H9 (cell line): Measurements from ENCODE around the gene UGT1A8. TPM values are rescaled to one million over a fixed set of nuclear protein-coding genes. Genes with fewer than 3 reads are reported as not detected.

Experiments used
- DNase-seq: peaks from one replicate; pipeline ENCODE4 v3.0.0-alpha.2; 2017
- H2AFZ ChIP-seq: one replicate; pipeline ENCODE4 v1.6.1; 2013; ENCODE audit warnings: mild to moderate bottlenecking, low read length, control low read depth, moderate library complexity
- H2AK5ac ChIP-seq: 2 replicates; pipeline ENCODE4 v1.6.1; 2013; ENCODE audit warnings: low read length, control low read depth, mixed read lengths; ENCODE audit not compliant: insufficient read length
- H2BK120ac ChIP-seq: one replicate; pipeline ENCODE4 v1.6.1; 2013; ENCODE audit warnings: low read depth, mild to moderate bottlenecking, low read length, control low read depth, inconsistent platforms; ENCODE audit not compliant: poor library complexity, severe bottlenecking
- H2BK12ac ChIP-seq: 2 replicates; pipeline ENCODE4 v1.6.1; 2013; ENCODE audit warnings: low read length, control low read depth, mixed read lengths, low read depth; ENCODE audit not compliant: insufficient read length
- H2BK15ac ChIP-seq: 2 replicates; pipeline ENCODE4 v1.6.1; 2013; ENCODE audit warnings: low read depth, low read length, control low read depth
- H2BK20ac ChIP-seq: one replicate; pipeline ENCODE4 v1.6.1; 2013; ENCODE audit warnings: low read depth, mild to moderate bottlenecking, low read length, control low read depth, inconsistent platforms; ENCODE audit not compliant: poor library complexity, severe bottlenecking
- H2BK5ac ChIP-seq: 2 replicates; pipeline ENCODE4 v1.6.1; 2013; ENCODE audit warnings: low read length, control low read depth, mixed read lengths; ENCODE audit not compliant: insufficient read length
- H3K14ac ChIP-seq: 2 replicates; pipeline ENCODE4 v1.6.1; 2013; ENCODE audit warnings: low read length, control low read depth; ENCODE audit not compliant: insufficient read depth
- H3K18ac ChIP-seq: 2 replicates; pipeline ENCODE4 v1.6.1; 2013; ENCODE audit warnings: low read depth, mild to moderate bottlenecking, mixed read lengths, low read length, control low read depth; ENCODE audit not compliant: insufficient read length
- H3K23ac ChIP-seq: 2 replicates; pipeline ENCODE4 v1.6.1; 2013; ENCODE audit warnings: low read length, control low read depth, mixed read lengths, low read depth; ENCODE audit not compliant: insufficient read length
- H3K23me2 ChIP-seq: 2 replicates; pipeline ENCODE4 v1.6.1; 2013; ENCODE audit warnings: low read depth, mild to moderate bottlenecking, mixed read lengths, low read length, control low read depth; ENCODE audit not compliant: insufficient read length, poor library complexity, severe bottlenecking
- H3K27ac ChIP-seq: 2 replicates; pipeline ENCODE4 v1.5.1; 2013; ENCODE audit warnings: low read length, control low read depth, mixed read lengths, low read depth; ENCODE audit not compliant: insufficient read length
- H3K27me3 ChIP-seq: 2 replicates; pipeline ENCODE4 v1.6.1; 2013; ENCODE audit warnings: low read length, control low read depth, inconsistent platforms; ENCODE audit not compliant: insufficient read depth
- H3K4ac ChIP-seq: 2 replicates; pipeline ENCODE4 v1.6.1; 2013; ENCODE audit warnings: low read depth, mild to moderate bottlenecking, control low read depth, inconsistent platforms, low read length, moderate library complexity
- H3K4me1 ChIP-seq: 2 replicates; pipeline ENCODE4 v1.6.1; 2013; ENCODE audit warnings: low read length, control low read depth, inconsistent platforms; ENCODE audit not compliant: insufficient read depth
- H3K4me2 ChIP-seq: 2 replicates; pipeline ENCODE4 v1.6.1; 2013; ENCODE audit warnings: low read length, control low read depth, mixed read lengths; ENCODE audit not compliant: insufficient read length, insufficient read depth
- H3K56ac ChIP-seq: 2 replicates; pipeline ENCODE4 v1.6.1; 2013; ENCODE audit warnings: low read depth, mild to moderate bottlenecking, mixed read lengths, low read length, control low read depth; ENCODE audit not compliant: insufficient read length
- H3K79me1 ChIP-seq: 2 replicates; pipeline ENCODE4 v1.6.1; 2013; ENCODE audit warnings: low read depth, mild to moderate bottlenecking, moderate library complexity, low read length, control low read depth, inconsistent platforms; ENCODE audit not compliant: insufficient read depth, poor library complexity, severe bottlenecking
- H3K79me2 ChIP-seq: 2 replicates; pipeline ENCODE4 v1.6.1; 2013; ENCODE audit warnings: low read length, control low read depth, inconsistent platforms; ENCODE audit not compliant: insufficient read depth
- H3K9ac ChIP-seq: 2 replicates; pipeline ENCODE4 v1.6.1; 2013; ENCODE audit warnings: low read length, control low read depth, mixed read lengths; ENCODE audit not compliant: insufficient read length; ENCODE audit errors: extremely low read depth
- H3K9me3 ChIP-seq: one replicate; pipeline ENCODE4 v1.6.1; 2013; ENCODE audit warnings: low read depth, low read length, inconsistent platforms; ENCODE audit not compliant: control insufficient read depth
- H3T11ph ChIP-seq: one replicate; pipeline ENCODE4 v1.6.1; 2013; ENCODE audit warnings: mild to moderate bottlenecking, low read length, control low read depth, inconsistent platforms
- H4K20me1 ChIP-seq: one replicate; pipeline ENCODE4 v1.6.1; 2013; ENCODE audit not compliant: control insufficient read depth, insufficient read length, insufficient read depth
- H4K5ac ChIP-seq: 2 replicates; pipeline ENCODE4 v1.6.1; 2013; ENCODE audit warnings: low read depth, mild to moderate bottlenecking, mixed read lengths, low read length, control low read depth; ENCODE audit not compliant: insufficient read length
- H4K8ac ChIP-seq: replicated peaks from 2 replicates; pipeline ENCODE4 v1.6.1; 2013; ENCODE audit warnings: low read length, control low read depth, mixed read lengths, low read depth; ENCODE audit not compliant: insufficient read length
- H4K91ac ChIP-seq: 2 replicates; pipeline ENCODE4 v1.6.1; 2013; ENCODE audit warnings: low read depth, mild to moderate bottlenecking, moderate library complexity, mixed read lengths, low read length, control low read depth; ENCODE audit not compliant: insufficient read length
- H3K27ac Mint-ChIP-seq, 3 experiments: 2 replicates in 2 of 3; 3 replicates in 1 of 3; pipeline ENCODE4 v1.8.0; 2020 to 2021; ENCODE audit warnings: mixed read lengths in 3 of 3, mild to moderate bottlenecking in 1 of 3, moderate library complexity in 1 of 3
- H3K27me3 Mint-ChIP-seq: 2 replicates; pipeline ENCODE4 v1.8.0; 2021; ENCODE audit warnings: low read depth, mild to moderate bottlenecking, moderate library complexity, mixed read lengths
- H3K36me3 Mint-ChIP-seq, 3 experiments: 2 replicates in 2 of 3; 3 replicates in 1 of 3; pipeline ENCODE4 v1.8.0; 2020 to 2021; ENCODE audit warnings: low read depth in 3 of 3, mixed read lengths in 3 of 3; ENCODE audit not compliant: insufficient read depth in 1 of 3
- H3K4me1 Mint-ChIP-seq, 2 experiments: 2 replicates each; pipeline ENCODE4 v1.8.0; 2020; ENCODE audit warnings: mixed read lengths in 2 of 2
- H3K4me3 Mint-ChIP-seq, 2 experiments: 2 replicates in 1 of 2; 3 replicates in 1 of 2; pipeline ENCODE4 v1.8.0; 2020 to 2021; ENCODE audit warnings: mild to moderate bottlenecking in 2 of 2, mixed read lengths in 2 of 2, moderate library complexity in 1 of 2
- H3K9me3 Mint-ChIP-seq, 2 experiments: 2 replicates in 1 of 2; 3 replicates in 1 of 2; pipeline ENCODE4 v1.8.0; 2020; ENCODE audit warnings: mild to moderate bottlenecking in 2 of 2, mixed read lengths in 2 of 2, moderate library complexity in 1 of 2
- CTCF ChIP-seq: fragments of 200-600 bp; sonication (generic); conservative IDR thresholded peaks from 3 replicates; pipeline ENCODE4 v1.8.0; 2021; ENCODE audit warnings: antibody characterized with exemption, mild to moderate bottlenecking
- WGBS: extraction: QIAGEN DNeasy Blood & Tissue Kit; methylation state at CpG from one replicate; pipeline ENCODE4 v1.1.7; 2013; ENCODE audit warnings: missing lambda C conversion rate, low lambda C conversion rate, mixed read lengths; ENCODE audit not compliant: insufficient read length; ENCODE audit errors: extremely low coverage; 5-methylcytosine and 5-hydroxymethylcytosine counted together
- total RNA-seq: library from RNA; stranded (reverse); gene quantifications from 2 replicates; pipeline ENCODE4 v1.2.1, GENCODE V29; 2021

The UGT1A8 gene
- total RNA-seq, 1 experiment from 2014 or later: not detected

GRCh38 chr2:233816771-233817170 is 199.3 kb downstream of the UGT1A8 start:
- no peak for DNase-seq
- Histone ChIP-seq H4K8ac (no peak overlapping the region), H3K9me3 (no peaks in the 10 kb centered on the region), H2BK15ac (no peak overlapping the region), H2AK5ac (no peak overlapping the region), H3K27me3 (no peaks in the 10 kb centered on the region), H3K23ac (no peak overlapping the region), H3K9ac (no peak overlapping the region), H3K4ac (no peak overlapping the region), H3T11ph (no peak overlapping the region), H3K56ac (no peak overlapping the region), H3K23me2 (no peaks in the 10 kb centered on the region), H4K20me1 (no peaks in the 10 kb centered on the region), H2AFZ (no peak overlapping the region), H2BK5ac (no peak overlapping the region), H4K91ac (no peak overlapping the region), H3K79me1 (no peaks in the 10 kb centered on the region), H2BK12ac (no peak overlapping the region), H2BK120ac (no peak overlapping the region), H3K4me1 (no peaks in the 10 kb centered on the region), H3K79me2 (no peaks in the 10 kb centered on the region), H4K5ac (no peak overlapping the region), H3K4me2 (no peak overlapping the region), H3K14ac (no peak overlapping the region), H2BK20ac (no peak overlapping the region), H3K27ac (no peak overlapping the region), H3K18ac (no peak overlapping the region)
- Mint-ChIP-seq H3K9me3 (no peaks in the 10 kb centered on the region; a peak in 1 of 5 replicates), H3K4me3 (no peak overlapping the region), H3K4me1 (no peaks in the 10 kb centered on the region), H3K27ac (no peak overlapping the region), H3K27me3 (peaks cover 7% of the 10 kb centered on the region), H3K36me3 (no peaks in the 10 kb centered on the region)
- WGBS: no CpG with 5 or more reads among the region's 4 CpGs
- no peak for TF ChIP-seq CTCF
